Neutrophil (primary cell): ENCODE results near the gene NCAPG2.
"Not testable (repeated sequence)": the region's sequence is repeated elsewhere in the genome, so short reads cannot be mapped to it uniquely, and the experiment has no call there.

Experiments used
- H3K27ac ChIP-seq: fragments of 200-600 bp; sonication (generic); 2 replicates; pipeline ENCODE4 v1.5.1; 2016; ENCODE audit warnings: mild to moderate bottlenecking, moderate library complexity
- H3K27me3 ChIP-seq: fragments of 200-600 bp; sonication (generic); 2 replicates; pipeline ENCODE4 v1.6.0; 2016; ENCODE audit warnings: mild to moderate bottlenecking
- H3K36me3 ChIP-seq: fragments of 200-600 bp; sonication (generic); 2 replicates; pipeline ENCODE4 v1.5.1; 2017
- H3K4me1 ChIP-seq, 2 experiments: fragments of 200-600 bp in 1 of 2; sonication (generic) in 1 of 2; 1 replicate in 1 of 2; 2 replicates in 1 of 2; pipeline versions ENCODE4 v1.5.1 to v1.6.1; 2013 to 2016; ENCODE audit warnings: low read depth in 1 of 2, low read length in 1 of 2, mild to moderate bottlenecking in 1 of 2, moderate library complexity in 1 of 2; ENCODE audit not compliant: control insufficient read depth in 1 of 2, insufficient read depth in 1 of 2
- H3K4me3 ChIP-seq, 2 experiments: fragments of 200-600 bp in 1 of 2; sonication (generic) in 1 of 2; 1 replicate in 1 of 2; 2 replicates in 1 of 2; pipeline ENCODE4 v1.5.1; 2013 to 2016; ENCODE audit warnings: low read depth in 1 of 2, low read length in 1 of 2, mild to moderate bottlenecking in 1 of 2, moderate library complexity in 1 of 2
- H3K9me3 ChIP-seq: fragments of 200-600 bp; sonication (generic); 2 replicates; pipeline ENCODE4 v1.5.1; 2016
- CTCF ChIP-seq: fragments of 200-600 bp; sonication (generic); IDR thresholded peaks from 2 replicates; pipeline ENCODE4 v1.5.1; 2016; ENCODE audit warnings: antibody characterized with exemption

The NCAPG2 gene

GRCh38 chr7:158705234-158705850 lies 738 bp upstream of the NCAPG2 start:
- Histone ChIP-seq H3K4me1 (peaks cover 28 to 34% of the 10 kb centered on the region in 2 experiments), H3K27me3 (no peaks in the 10 kb centered on the region), H3K9me3 (no peaks in the 10 kb centered on the region), H3K4me3 (peak overlapping the region; percentile 75 to 89), H3K36me3 (no peaks in the 10 kb centered on the region), H3K27ac (peak overlapping the region; percentile 88)
- TF ChIP-seq CTCF: no peak

GRCh38 chr7:158703679-158704523 lies 703 bp downstream of the NCAPG2 start:
- not testable (repeated sequence) for H3K27me3 ChIP-seq, H3K36me3 ChIP-seq, H3K9me3 ChIP-seq
- peak overlapping the region; percentile 75 to 89 for H3K4me3 ChIP-seq
- peak overlapping the region; percentile 88 for H3K27ac ChIP-seq
- peaks cover 26 to 27% of the 10 kb centered on the region in 2 experiments for H3K4me1 ChIP-seq

GRCh38 chr7:158702944-158703343 lies 1.7 kb downstream of the NCAPG2 start:
- Histone ChIP-seq H3K4me3 (no peak overlapping the region), H3K27ac (no peak overlapping the region), H3K9me3 (no peaks in the 10 kb centered on the region)

GRCh38 chr7:158702196-158702595 lies 2.4 kb downstream of the NCAPG2 start:
- Histone ChIP-seq H3K36me3 (no peaks in the 10 kb centered on the region), H3K9me3 (no peaks in the 10 kb centered on the region), H3K27ac (no peak overlapping the region), H3K4me1 (peaks cover 26 to 27% of the 10 kb centered on the region in 2 experiments), H3K4me3 (no peak overlapping the region), H3K27me3 (no peaks in the 10 kb centered on the region)
- TF ChIP-seq CTCF: no peak

More at GRCh38 chr7:158702944-158703343, 1.7 kb downstream of the NCAPG2 start:
- Histone ChIP-seq H3K36me3 (no peaks in the 10 kb centered on the region), H3K27me3 (no peaks in the 10 kb centered on the region), H3K4me1 (peaks cover 26 to 27% of the 10 kb centered on the region in 2 experiments)
- no peak for TF ChIP-seq CTCF

GRCh38 chr7:158700008-158700407 lies 4.6 kb downstream of the NCAPG2 start:
- Histone ChIP-seq H3K36me3 (no peaks in the 10 kb centered on the region), H3K9me3 (no peaks in the 10 kb centered on the region), H3K4me3 (no peak overlapping the region), H3K4me1 (peaks cover 20% of the 10 kb centered on the region in 2 experiments), H3K27me3 (no peaks in the 10 kb centered on the region), H3K27ac (no peak overlapping the region)
- no peak for TF ChIP-seq CTCF

GRCh38 chr7:158699341-158699740 lies 5.3 kb downstream of the NCAPG2 start:
- Histone ChIP-seq H3K27ac (no peak overlapping the region), H3K9me3 (no peaks in the 10 kb centered on the region), H3K4me3 (no peak overlapping the region), H3K36me3 (peaks cover under 1% of the 10 kb centered on the region), H3K27me3 (no peaks in the 10 kb centered on the region), H3K4me1 (peaks cover 18 to 19% of the 10 kb centered on the region in 2 experiments)
- TF ChIP-seq CTCF: no peak
